Choroid plexus epithelial cell (primary cell): ENCODE data around the gene PFDN1.

Experiments used
- DNase-seq: peaks from one replicate; pipeline ENCODE4 v3.0.0-alpha.2; 2010; ENCODE audit warnings: low read depth
- H3K4me3 ChIP-seq: 2 replicates; pipeline ENCODE4 v1.5.1; 2011; ENCODE audit warnings: low read depth, mild to moderate bottlenecking, control low read depth, low read length, moderate library complexity
- TF ChIP-seq, protein P1 (sequence below): conservative IDR thresholded peaks from 2 replicates; pipeline ENCODE4 v1.5.1; 2011; ENCODE audit warnings: low read depth, mild to moderate bottlenecking, control low read depth, inconsistent platforms, low read length, moderate library complexity

Gene PFDN1

DNA sequence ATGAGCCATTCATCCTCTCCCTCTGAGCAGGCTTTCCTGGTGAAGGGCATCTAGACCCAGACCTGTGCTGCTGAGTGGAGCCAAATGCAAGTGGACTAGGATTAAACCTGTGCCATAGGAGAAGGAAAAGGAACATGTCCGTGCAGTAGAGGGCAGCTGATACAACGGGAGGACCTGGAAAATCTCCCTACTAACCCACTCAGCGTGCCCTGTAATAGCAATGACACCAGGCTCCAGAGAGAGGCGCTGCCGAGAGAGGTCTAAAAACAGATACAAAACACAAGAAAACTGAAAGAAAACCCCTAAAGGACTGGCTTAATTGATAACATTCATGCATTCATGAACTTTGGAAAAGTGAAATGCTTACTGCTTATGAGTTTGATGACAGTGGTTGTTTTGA lies 60.8 kb downstream of the PFDN1 start:
- TF ChIP-seq, protein P1, sequence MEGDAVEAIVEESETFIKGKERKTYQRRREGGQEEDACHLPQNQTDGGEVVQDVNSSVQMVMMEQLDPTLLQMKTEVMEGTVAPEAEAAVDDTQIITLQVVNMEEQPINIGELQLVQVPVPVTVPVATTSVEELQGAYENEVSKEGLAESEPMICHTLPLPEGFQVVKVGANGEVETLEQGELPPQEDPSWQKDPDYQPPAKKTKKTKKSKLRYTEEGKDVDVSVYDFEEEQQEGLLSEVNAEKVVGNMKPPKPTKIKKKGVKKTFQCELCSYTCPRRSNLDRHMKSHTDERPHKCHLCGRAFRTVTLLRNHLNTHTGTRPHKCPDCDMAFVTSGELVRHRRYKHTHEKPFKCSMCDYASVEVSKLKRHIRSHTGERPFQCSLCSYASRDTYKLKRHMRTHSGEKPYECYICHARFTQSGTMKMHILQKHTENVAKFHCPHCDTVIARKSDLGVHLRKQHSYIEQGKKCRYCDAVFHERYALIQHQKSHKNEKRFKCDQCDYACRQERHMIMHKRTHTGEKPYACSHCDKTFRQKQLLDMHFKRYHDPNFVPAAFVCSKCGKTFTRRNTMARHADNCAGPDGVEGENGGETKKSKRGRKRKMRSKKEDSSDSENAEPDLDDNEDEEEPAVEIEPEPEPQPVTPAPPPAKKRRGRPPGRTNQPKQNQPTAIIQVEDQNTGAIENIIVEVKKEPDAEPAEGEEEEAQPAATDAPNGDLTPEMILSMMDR: peak; percentile 35
- DNase-seq: no peak
- no peak overlapping the region for H3K4me3 ChIP-seq

DNA sequence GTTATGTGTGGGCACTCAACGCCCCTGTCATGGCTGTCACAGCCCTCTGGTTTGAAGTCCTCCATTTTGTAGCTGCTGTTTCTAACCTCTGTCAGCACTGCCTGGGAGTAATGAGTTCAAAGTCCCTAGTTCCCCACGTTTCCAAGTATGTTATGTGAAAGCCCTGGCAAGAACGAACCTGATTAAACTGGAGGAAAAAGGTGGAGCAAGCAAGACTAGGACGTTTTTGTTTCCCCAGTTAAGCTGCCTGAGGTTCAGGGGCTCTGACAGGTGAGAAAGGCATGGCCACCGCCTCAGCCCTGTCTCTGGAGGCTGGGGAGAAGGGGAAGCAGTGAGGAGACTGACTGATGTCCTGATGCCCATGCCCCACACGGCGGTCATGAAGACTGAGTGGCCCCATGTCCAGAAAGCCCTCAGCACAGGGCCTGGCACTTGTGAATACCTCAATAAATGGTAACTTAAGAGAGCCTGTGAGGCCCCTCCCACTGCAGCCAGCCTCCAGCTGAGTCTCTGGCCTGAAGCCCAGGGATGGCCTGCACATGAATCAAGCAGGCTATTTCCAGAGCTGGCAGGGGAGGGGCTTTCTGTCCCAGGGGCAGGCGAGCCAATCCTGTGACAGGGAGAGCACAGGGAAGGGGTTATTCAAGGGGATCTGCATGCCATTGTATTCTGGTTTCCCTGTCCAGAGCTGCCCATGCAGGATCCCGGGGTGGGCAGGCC lies 61.8 kb downstream of the PFDN1 start:
- DNase-seq: peak; percentile 97
- H3K4me3 ChIP-seq: no peak overlapping the region
- TF ChIP-seq, protein P1: no peak

DNA sequence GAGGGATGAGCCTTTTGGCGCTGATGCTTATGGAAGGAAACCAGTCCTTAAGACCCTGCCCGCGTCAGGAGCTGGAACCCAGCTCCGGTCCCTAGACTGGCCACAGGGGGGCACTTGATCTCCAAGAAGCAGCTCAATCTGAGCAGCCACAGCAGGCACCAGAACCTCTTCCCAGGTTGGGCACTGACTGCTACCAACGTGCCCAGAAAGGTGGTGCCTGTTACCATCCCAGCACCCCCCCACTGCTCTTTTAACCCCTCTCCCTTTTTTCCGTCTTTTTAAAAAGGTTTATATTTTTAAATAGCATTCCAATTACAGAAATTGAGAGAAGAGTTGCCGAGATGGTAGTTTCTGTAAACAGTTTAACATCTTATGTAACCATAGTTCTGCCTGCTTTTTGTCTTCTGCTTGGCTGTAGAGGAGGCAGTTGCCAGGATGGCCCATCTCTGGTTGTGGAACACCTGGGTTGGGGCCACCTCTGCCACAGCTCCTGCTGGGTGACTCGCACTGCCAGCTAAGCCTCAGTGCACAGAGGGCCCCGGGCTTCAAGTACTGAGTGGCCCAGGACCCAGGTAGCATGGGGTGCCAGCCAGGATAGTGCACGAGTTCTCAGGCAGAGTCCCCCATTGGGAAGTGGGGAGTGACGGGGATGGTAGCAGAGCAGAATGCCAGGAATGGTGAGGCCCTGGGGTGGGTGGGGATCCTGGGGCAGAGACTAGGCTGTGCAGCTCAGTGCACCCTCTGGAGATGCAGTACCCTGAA lies 62.8 kb downstream of the PFDN1 start:
- H3K4me3 ChIP-seq: no peak overlapping the region
- DNase-seq: peak; percentile 74
- TF ChIP-seq, protein P1: peak; percentile 83

DNA sequence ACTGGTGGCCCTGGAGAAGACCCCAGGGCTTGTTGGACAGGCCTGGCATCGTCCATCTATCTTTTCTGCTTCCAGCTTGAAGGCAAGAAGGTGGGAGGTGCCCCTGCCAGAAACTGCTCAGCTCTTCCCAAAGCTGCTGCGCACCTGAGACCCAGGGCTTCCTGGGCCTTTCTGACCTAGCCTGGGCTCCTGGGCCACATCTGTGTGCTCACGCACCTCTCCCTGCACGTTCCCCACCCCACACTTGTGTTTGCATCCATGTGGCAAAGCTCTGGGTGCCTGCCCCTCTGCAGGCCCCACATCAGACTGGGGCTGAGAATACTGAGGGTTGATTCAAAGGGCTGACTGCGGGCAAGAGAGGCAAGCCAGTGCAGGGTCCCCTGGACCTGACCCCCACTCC lies 63.4 kb downstream of the PFDN1 start:
- TF ChIP-seq, protein P1: no peak
- DNase-seq: no peak
- no peak overlapping the region for H3K4me3 ChIP-seq

DNA sequence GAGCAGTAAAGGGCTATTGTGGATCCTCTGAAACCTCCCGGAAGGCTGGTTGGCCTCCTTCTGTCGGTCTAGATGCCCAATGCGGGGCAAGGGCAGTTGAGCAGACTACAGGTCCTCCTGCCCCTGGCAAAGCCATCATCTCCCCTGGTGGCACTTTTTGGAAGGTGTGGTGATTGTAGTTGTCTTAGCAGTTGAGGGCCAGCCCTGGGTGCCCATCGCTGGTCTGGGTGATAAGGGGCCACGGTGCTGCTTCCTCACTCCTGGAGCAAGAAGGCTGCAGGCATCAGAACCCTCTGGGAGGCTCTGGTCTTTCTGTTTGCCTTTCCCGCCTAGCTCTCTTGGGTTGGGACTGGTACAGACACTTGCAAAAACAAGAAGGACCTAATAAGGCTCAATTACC lies 64.1 kb downstream of the PFDN1 start:
- no peak overlapping the region for H3K4me3 ChIP-seq
- TF ChIP-seq, protein P1: no peak
- DNase-seq: no peak

DNA sequence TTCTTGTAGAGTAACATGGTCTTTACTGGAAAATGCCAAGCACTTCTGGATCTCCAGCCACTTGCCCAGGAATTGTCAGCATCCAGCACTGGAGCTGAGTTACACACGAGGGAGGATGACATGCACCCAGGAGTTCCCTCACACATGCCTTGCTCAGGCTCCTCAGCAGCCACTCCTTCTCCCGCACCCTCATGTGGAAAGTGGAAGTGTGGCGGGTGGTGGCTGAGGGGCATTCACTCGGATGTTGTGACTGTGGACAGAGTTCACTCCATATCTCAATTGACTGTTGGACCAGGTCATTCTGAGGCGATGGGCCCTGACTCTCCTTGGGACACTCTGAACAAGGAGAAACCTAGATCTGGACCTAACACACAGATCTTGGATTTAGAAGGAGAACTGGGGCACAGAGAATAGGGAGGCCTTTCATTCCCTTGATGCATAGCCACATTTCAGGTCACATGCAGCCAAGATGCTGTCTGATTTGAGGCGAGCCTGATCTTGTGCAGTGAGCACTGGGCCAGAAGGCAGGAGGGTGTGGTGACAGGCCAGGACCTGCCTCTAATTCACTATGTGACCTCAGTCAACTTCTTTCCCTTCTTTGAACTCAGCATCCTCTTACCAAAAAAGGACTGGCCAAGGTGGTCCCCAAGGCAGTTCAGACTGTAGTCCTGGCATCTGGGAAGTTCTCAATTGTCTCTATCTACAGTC lies 65.9 kb downstream of the PFDN1 start:
- H3K4me3 ChIP-seq: no peak overlapping the region
- no peak for DNase-seq
- TF ChIP-seq, protein P1: no peak
